H1 (cell line): ENCODE measurements around the gene SLC1A3. TPM values are rescaled to one million over a fixed set of nuclear protein-coding genes. Genes with fewer than 3 reads are reported as not detected.

Source experiments
- CTCF ChIA-PET: fragments of 300-600 bp; sonication (Branson Sonifier 250); formaldehyde crosslinking; loops from one replicate; lab custom pipeline; 2021; ENCODE audit not compliant: partially characterized antibody; lab: Charles Lee
- POLR2A ChIA-PET: fragments of 300-600 bp; sonication (Branson Sonifier 250); formaldehyde crosslinking; loops from one replicate; lab custom pipeline; 2021; ENCODE audit warnings: inconsistent platforms; ENCODE audit not compliant: partially characterized antibody; lab: Charles Lee
- DNase-seq, 2 experiments: peaks; one replicate each; pipeline versions ENCODE4 v3.0.0 to v3.0.0-alpha.2; 2010 to 2022; ENCODE audit warnings: low spot score in 2 of 2, low read depth in 1 of 2, mixed read lengths in 1 of 2
- FAIRE-seq: peaks from 2 replicates; lab custom pipeline; 2011; peaks lifted over from hg19 to GRCh38; lab: Jason Lieb, UNC
- H2AFZ ChIP-seq: 2 replicates; pipeline ENCODE4 v1.8.1; 2012; ENCODE audit warnings: low read length, inconsistent platforms
- H2AK5ac ChIP-seq: 2 replicates; pipeline ENCODE4 v1.6.1; 2013; ENCODE audit warnings: low read depth, low read length
- H2BK120ac ChIP-seq: replicated peaks from 2 replicates; pipeline ENCODE3; 2013; ENCODE audit warnings: low read depth, low read length, inconsistent platforms
- H2BK12ac ChIP-seq: 2 replicates; pipeline ENCODE4 v1.6.1; 2013; ENCODE audit warnings: low read depth, low read length
- H2BK15ac ChIP-seq: 2 replicates; pipeline ENCODE4 v1.6.1; 2013; ENCODE audit warnings: low read length
- H2BK20ac ChIP-seq: 2 replicates; pipeline ENCODE4 v1.6.1; 2013; ENCODE audit warnings: low read length
- H2BK5ac ChIP-seq: 2 replicates; pipeline ENCODE4 v1.6.1; 2013; ENCODE audit warnings: low read depth, low read length
- H3K14ac ChIP-seq: 2 replicates; pipeline ENCODE4 v1.6.1; 2013; ENCODE audit warnings: inconsistent platforms; ENCODE audit not compliant: insufficient read length
- H3K18ac ChIP-seq: 2 replicates; pipeline ENCODE4 v1.6.1; 2013; ENCODE audit warnings: low read length; ENCODE audit errors: extremely low read depth
- H3K23ac ChIP-seq: 2 replicates; pipeline ENCODE4 v1.6.1; 2013; ENCODE audit warnings: inconsistent platforms; ENCODE audit not compliant: insufficient read length
- H3K23me2 ChIP-seq: 2 replicates; pipeline ENCODE4 v1.6.1; 2013; ENCODE audit warnings: low read depth, low read length
- H3K27ac ChIP-seq: 2 replicates; pipeline ENCODE4 v1.6.1; 2011; ENCODE audit warnings: low read depth, low read length, inconsistent platforms
- H3K27me3 ChIP-seq, 4 experiments: replicated peaks in 1 of 4; 1 replicate in 1 of 4; 2 replicates in 3 of 4; pipeline versions ENCODE4 v1.6.1 to v1.8.1; 2011 to 2013; ENCODE audit warnings: low read length in 3 of 4, mild to moderate bottlenecking in 3 of 4, inconsistent platforms in 2 of 4, mixed read lengths in 2 of 4, moderate library complexity in 1 of 4; ENCODE audit not compliant: control insufficient read depth in 3 of 4, insufficient read depth in 3 of 4; ENCODE audit errors: extremely low read depth in 1 of 4
- H3K36me3 ChIP-seq, 4 experiments: 2 replicates each; pipeline versions ENCODE4 v1.6.1 to v1.8.1; 2011 to 2013; ENCODE audit warnings: mild to moderate bottlenecking in 4 of 4, low read length in 3 of 4, moderate library complexity in 2 of 4, control low read depth in 1 of 4, inconsistent platforms in 1 of 4; ENCODE audit not compliant: insufficient read depth in 4 of 4, control insufficient read depth in 2 of 4
- H3K4ac ChIP-seq: replicated peaks from 2 replicates; pipeline ENCODE3; 2013; ENCODE audit warnings: low read length, low read depth, mixed read lengths, inconsistent platforms; ENCODE audit not compliant: insufficient read length
- H3K4me1 ChIP-seq, 4 experiments: replicated peaks in 1 of 4; 1 replicate in 1 of 4; 2 replicates in 3 of 4; pipeline versions ENCODE4 v1.6.1 to v1.8.1; 2011 to 2013; ENCODE audit warnings: low read length in 3 of 4, inconsistent platforms in 2 of 4, mixed read lengths in 1 of 4; ENCODE audit not compliant: insufficient read depth in 4 of 4, control insufficient read depth in 3 of 4
- H3K4me2 ChIP-seq, 2 experiments: 2 replicates each; pipeline versions ENCODE4 v1.6.1 to v1.8.1; 2011 to 2013; ENCODE audit warnings: low read depth in 2 of 2, low read length in 2 of 2, control low read depth in 1 of 2, inconsistent platforms in 1 of 2, mild to moderate bottlenecking in 1 of 2; ENCODE audit not compliant: insufficient read depth in 1 of 2
- H3K4me3 ChIP-seq, 4 experiments: fragments of 200-600, 300-600 bp in 1 of 4; sonication (generic), shearing (Covaris generic), sonication (Bioruptor Twin) in 1 of 4; 2 replicates each; pipeline versions ENCODE4 v1.5.1 to v1.8.1; 2011 to 2016; ENCODE audit warnings: low read length in 4 of 4, low read depth in 3 of 4, control low read depth in 2 of 4, inconsistent platforms in 2 of 4, mild to moderate bottlenecking in 2 of 4, mixed read lengths in 1 of 4, moderate library complexity in 1 of 4; ENCODE audit not compliant: insufficient read depth in 2 of 4; ENCODE audit errors: extremely low read depth in 1 of 4
- H3K56ac ChIP-seq: replicated peaks from 2 replicates; pipeline ENCODE3; 2013; ENCODE audit warnings: low read depth, mild to moderate bottlenecking, mixed read lengths, low read length, inconsistent platforms; ENCODE audit not compliant: insufficient read length
- H3K79me1 ChIP-seq: 2 replicates; pipeline ENCODE4 v1.6.1; 2013; ENCODE audit warnings: low read depth, low read length, control low read depth
- H3K79me2 ChIP-seq, 2 experiments: 2 replicates each; pipeline versions ENCODE4 v1.6.1 to v1.8.1; 2012 to 2013; ENCODE audit warnings: low read length in 2 of 2, mild to moderate bottlenecking in 2 of 2, inconsistent platforms in 1 of 2; ENCODE audit not compliant: insufficient read depth in 2 of 2, control insufficient read depth in 1 of 2
- H3K9ac ChIP-seq, 4 experiments: replicated peaks in 1 of 4; 1 replicate in 1 of 4; 2 replicates in 3 of 4; pipeline versions ENCODE4 v1.6.1 to v1.8.1; 2011 to 2013; ENCODE audit warnings: low read depth in 3 of 4, low read length in 3 of 4, control low read depth in 2 of 4, mild to moderate bottlenecking in 2 of 4, moderate library complexity in 2 of 4, inconsistent platforms in 1 of 4; ENCODE audit errors: extremely low read depth in 1 of 4
- H3K9me3 ChIP-seq, 2 experiments: 2 replicates each; pipeline versions ENCODE4 v1.6.1 to v1.8.1; 2012 to 2013; ENCODE audit warnings: mild to moderate bottlenecking in 2 of 2, moderate library complexity in 2 of 2, control low read depth in 1 of 2, inconsistent platforms in 1 of 2, low read depth in 1 of 2, low read length in 1 of 2, mixed read lengths in 1 of 2; ENCODE audit not compliant: insufficient read depth in 2 of 2
- H4K20me1 ChIP-seq, 2 experiments: replicated peaks in 1 of 2; 2 replicates each; pipeline versions ENCODE3 to v1.8.1; 2011 to 2013; ENCODE audit warnings: inconsistent platforms in 2 of 2, low read length in 2 of 2, mild to moderate bottlenecking in 1 of 2; ENCODE audit not compliant: insufficient read depth in 2 of 2, control insufficient read depth in 1 of 2
- H4K5ac ChIP-seq: 2 replicates; pipeline ENCODE4 v1.6.1; 2013; ENCODE audit warnings: low read length, low read depth, mixed read lengths, inconsistent platforms; ENCODE audit not compliant: insufficient read length
- H4K8ac ChIP-seq: 2 replicates; pipeline ENCODE4 v1.8.0; 2013; ENCODE audit warnings: mild to moderate bottlenecking, moderate library complexity, low read length, inconsistent platforms; ENCODE audit not compliant: insufficient read depth; ENCODE audit errors: extremely low read depth
- H4K91ac ChIP-seq: replicated peaks from 2 replicates; pipeline ENCODE3; 2013; ENCODE audit warnings: low read length, mixed read lengths, inconsistent platforms; ENCODE audit not compliant: insufficient read length
- ATF2 ChIP-seq: IDR thresholded peaks from 2 replicates; pipeline ENCODE4 v1.6.1; 2012; ENCODE audit warnings: low read length, inconsistent platforms
- BRCA1 ChIP-seq: IDR thresholded peaks from 2 replicates; pipeline ENCODE4 v1.6.1; 2012; ENCODE audit warnings: low read depth, low read length, improper control_type of control experiment
- CBX5 ChIP-seq: fragments of 300-800, 300-1000 bp; sonication (generic); IDR thresholded peaks from 2 replicates; pipeline ENCODE4 v1.7.1; 2016; ENCODE audit warnings: antibody characterized with exemption, low read length, low read depth
- CHD1 ChIP-seq: IDR thresholded peaks from 2 replicates; pipeline ENCODE4 v1.6.1; 2012; ENCODE audit warnings: low read depth, low read length, improper control_type of control experiment
- CTBP2 ChIP-seq: IDR thresholded peaks from 2 replicates; pipeline ENCODE4 v1.7.0; 2011; ENCODE audit warnings: borderline replicate concordance, mild to moderate bottlenecking, moderate library complexity, mixed read lengths, low read length; ENCODE audit not compliant: insufficient read depth, insufficient read length
- FOSL1 ChIP-seq: IDR thresholded peaks from 2 replicates; pipeline ENCODE4 v1.6.1; 2011; ENCODE audit warnings: mild to moderate bottlenecking, low read depth, low read length, moderate library complexity; ENCODE audit not compliant: insufficient read depth
- MAFK ChIP-seq: IDR thresholded peaks from 2 replicates; pipeline ENCODE4 v1.6.1; 2012; ENCODE audit warnings: low read depth, mild to moderate bottlenecking, improper control_type of control experiment, low read length
- NANOG ChIP-seq: IDR thresholded peaks from 2 replicates; pipeline ENCODE4 v1.6.1; 2011; ENCODE audit warnings: low read length, low read depth, mild to moderate bottlenecking, inconsistent platforms; ENCODE audit not compliant: insufficient read depth, poor library complexity, severe bottlenecking
- NRF1 ChIP-seq: IDR thresholded peaks from 2 replicates; pipeline ENCODE4 v1.6.1; 2011; ENCODE audit warnings: mild to moderate bottlenecking, low read depth, low read length, improper control_type of control experiment
- RNF2 ChIP-seq: fragments of 200-900, 300-1000 bp; sonication (generic); IDR thresholded peaks from 2 replicates; pipeline ENCODE4 v1.7.1; 2016; ENCODE audit warnings: borderline replicate concordance, low read depth, mild to moderate bottlenecking, antibody characterized with exemption, low read length; ENCODE audit not compliant: poor library complexity, severe bottlenecking; ENCODE audit errors: missing control alignments
- WGBS, 2 experiments: shearing (Covaris generic) in 1 of 2; methylation state at CpG; one replicate each; pipeline versions ENCODE4 v1.1.6 to v1.1.7; 2013 to 2015; ENCODE audit warnings: low lambda C conversion rate in 2 of 2, mixed read lengths in 2 of 2, inconsistent platforms in 1 of 2, low coverage in 1 of 2, missing lambda C conversion rate in 1 of 2; ENCODE audit not compliant: insufficient replicate concordance in 2 of 2, insufficient coverage in 1 of 2, insufficient read length in 1 of 2; ENCODE audit errors: extremely low coverage in 1 of 2, missing lambda C conversion rate in 1 of 2; 5-methylcytosine and 5-hydroxymethylcytosine counted together
- polyA plus RNA-seq, 7 experiments: library from polyadenylated mRNA; depleted of rRNA in 3 of 7; stranded (reverse) in 5 of 7; unstranded in 2 of 7; fragments of >200 nt in 5 of 7; fragments of 200-250 nt in 2 of 7; gene quantifications; 1 replicate in 5 of 7; 2 replicates in 1 of 7; 4 replicates in 1 of 7; pipeline versions ENCODE4 v1.2.1 to v1.2.3, GENCODE V29; 2011 to 2013; ENCODE audit warnings: missing spikeins in 2 of 7, mixed read lengths in 2 of 7
- total RNA-seq: library from RNA; stranded (reverse); fragmentation: NEBNext Ultra II Directional; extraction: Animal tissue kit (Norgen Biotek cat#: 25700); gene quantifications from 2 replicates; pipeline ENCODE4 v1.2.1, GENCODE V29; 2021
- TF ChIP-seq, protein P1 (sequence below): IDR thresholded peaks from 2 replicates; pipeline ENCODE4 v1.6.1; 2012; ENCODE audit warnings: inconsistent platforms

The SLC1A3 gene
- total and polyA plus RNA-seq, 2 of the 8 experiments (the other 6 are each of a cell fraction or from before 2014, with no cell fraction given) = 26.7 to 35.3 TPM

DNA sequence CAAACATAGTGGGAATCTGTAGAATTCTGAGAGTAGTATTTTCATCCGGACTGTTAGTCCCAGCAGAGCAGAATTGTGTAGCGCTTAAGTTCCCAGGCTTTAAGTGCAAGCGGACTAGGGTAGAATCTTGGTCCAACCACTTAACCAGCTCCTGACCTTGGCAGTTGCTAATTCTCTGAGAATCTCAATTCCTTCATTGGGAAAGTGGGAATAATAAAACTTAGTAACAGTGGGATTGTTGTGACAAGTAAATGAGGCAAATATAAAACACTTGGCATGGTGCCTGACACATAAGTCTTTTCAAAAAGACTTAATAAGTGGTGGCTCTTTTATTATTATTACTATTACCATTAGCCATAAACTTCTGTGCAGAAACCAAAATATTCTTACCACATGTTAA, 8.4 kb upstream of the SLC1A3 start:
- Histone ChIP-seq H3K79me2 (no peaks in the 10 kb centered on the region), H4K5ac (no peak overlapping the region), H3K4me1 (peaks cover 0 to 17% (median 7%) of the 10 kb centered on the region in 4 experiments; a peak in 3 of 7 replicates), H3K23ac (no peak overlapping the region), H2BK5ac (no peak overlapping the region), H2AK5ac (no peak overlapping the region), H3K14ac (no peak overlapping the region), H3K79me1 (no peaks in the 10 kb centered on the region), H2BK20ac (peak overlapping the region; percentile 66; the same call in 1 of the 2 replicates), H2BK15ac (no peak overlapping the region), H3K9ac (no peak overlapping the region), H3K27me3 (peaks cover 0 to 3% (median 0%) of the 10 kb centered on the region in 4 experiments; a peak in 1 of 7 replicates), H2BK12ac (no peak overlapping the region), H4K8ac (no peak overlapping the region), H3K27ac (no peak overlapping the region), H2AFZ (no peak overlapping the region), H4K20me1 (no peaks in the 10 kb centered on the region), H3K23me2 (no peaks in the 10 kb centered on the region), H3K9me3 (no peaks in the 10 kb centered on the region), H3K4me3 (no peak overlapping the region), H3K4ac (no peak overlapping the region), H2BK120ac (no peak overlapping the region), H4K91ac (no peak overlapping the region), H3K36me3 (no peaks in the 10 kb centered on the region), H3K56ac (no peak overlapping the region), H3K4me2 (no peak overlapping the region), H3K18ac (no peak overlapping the region; the same call in 1 of the 2 replicates)
- POLR2A ChIA-PET = interaction anchor here (0.7 kb wide), 1 partner anchor 94 kb away, joined by 4 read pairs; no protein-coding TSS in a partner anchor
- WGBS, 2 experiments = 92% methylated on average over 3 of the region's 3 CpGs; no CpG with 5 or more reads in 1 of the 2 experiments
- FAIRE-seq (no peak), DNase-seq (no peak)
- CTCF ChIA-PET = no interaction called here
- TF ChIP-seq RNF2 (no peak), CHD1 (no peak), ATF2 (no peak), CBX5 (no peak), CTBP2 (no peak), NRF1 (no peak), NANOG (no peak), MAFK (no peak), BRCA1 (no peak), FOSL1 (no peak)
- TF ChIP-seq, protein P1, sequence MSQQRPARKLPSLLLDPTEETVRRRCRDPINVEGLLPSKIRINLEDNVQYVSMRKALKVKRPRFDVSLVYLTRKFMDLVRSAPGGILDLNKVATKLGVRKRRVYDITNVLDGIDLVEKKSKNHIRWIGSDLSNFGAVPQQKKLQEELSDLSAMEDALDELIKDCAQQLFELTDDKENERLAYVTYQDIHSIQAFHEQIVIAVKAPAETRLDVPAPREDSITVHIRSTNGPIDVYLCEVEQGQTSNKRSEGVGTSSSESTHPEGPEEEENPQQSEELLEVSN = no peak
